GM12865 (cell line): ENCODE results near the gene LIN28B.
A peak's percentile ranks its signal among the peaks of the same experiment; 100 is the strongest.
"Not testable (repeated sequence)": the region's sequence is repeated elsewhere in the genome, so short reads cannot be mapped to it uniquely, and the experiment has no call there.

Source experiments
- DNase-seq: peaks from one replicate; pipeline ENCODE4 v3.0.0; 2010; ENCODE audit warnings: low read depth
- H3K4me3 ChIP-seq: 2 replicates; pipeline ENCODE4 v1.5.1; 2011; ENCODE audit warnings: mild to moderate bottlenecking, low read depth, low read length, control low read depth
- CTCF ChIP-seq: IDR thresholded peaks from 2 replicates; pipeline ENCODE4 v1.5.1; 2011; ENCODE audit warnings: low read length, control low read depth, low read depth, inconsistent platforms; ENCODE audit not compliant: insufficient read depth; ENCODE audit errors: missing control alignments

The LIN28B gene

DNA sequence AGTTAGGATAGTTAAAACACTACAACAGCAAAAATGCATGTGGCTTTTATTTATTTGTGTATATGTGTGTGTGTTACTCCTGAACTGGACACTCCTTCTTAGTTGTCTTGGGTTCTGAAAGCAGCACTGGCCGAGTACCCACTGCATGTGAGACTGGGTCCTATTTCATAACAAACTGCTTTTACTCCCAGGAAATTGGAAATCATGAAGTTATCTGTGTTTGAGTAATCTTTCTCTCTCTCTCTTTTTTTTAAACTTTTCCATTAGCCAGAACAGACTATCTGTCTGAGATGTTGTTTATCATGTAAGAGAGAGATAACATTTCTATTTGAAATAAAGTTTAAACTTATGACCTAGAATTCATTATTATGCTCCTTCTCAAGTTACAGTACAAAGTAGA is 110.4 kb downstream of the LIN28B start:
- no peak for TF ChIP-seq CTCF
- no peak for DNase-seq
- H3K4me3 ChIP-seq, result no peak overlapping the region

- no peak for DNase-seq
- no peak overlapping the region for H3K4me3 ChIP-seq
- TF ChIP-seq CTCF, result no peak
Observed at GRCh38 chr6:105068407-105068806, 111.5 kb downstream of the LIN28B start.

DNA sequence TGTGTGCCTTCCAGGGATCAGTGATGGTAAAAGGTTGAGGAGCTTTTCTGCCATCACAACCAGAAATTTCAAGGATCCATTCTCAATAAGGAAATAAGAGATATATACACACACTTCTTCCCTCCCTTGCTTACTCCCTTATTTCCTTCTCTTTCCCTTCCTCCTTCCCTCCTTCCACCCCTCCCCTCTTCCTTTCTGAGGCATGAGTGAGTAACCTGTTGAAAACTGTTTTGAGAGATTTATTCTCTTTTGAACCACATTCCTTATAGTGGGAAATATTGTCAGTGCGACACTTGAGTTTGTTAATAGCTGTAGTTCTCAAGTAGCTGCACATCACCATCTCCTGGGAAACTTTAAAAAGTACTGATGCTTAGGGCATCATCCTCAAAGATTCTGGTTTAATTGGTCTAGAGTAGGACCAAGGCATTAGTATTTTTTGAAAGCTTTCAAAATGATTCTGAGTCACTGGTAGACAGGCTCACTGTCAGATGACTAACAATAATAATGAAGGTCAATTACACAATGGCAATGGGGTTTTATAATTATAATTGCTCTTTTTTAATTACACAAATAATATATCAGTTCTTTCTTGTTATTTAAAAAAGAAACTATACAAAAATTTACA is 113.0 kb downstream of the LIN28B start:
- no peak for DNase-seq
- no peak overlapping the region for H3K4me3 ChIP-seq
- no peak for TF ChIP-seq CTCF

- no peak for TF ChIP-seq CTCF
- no peak for DNase-seq
- no peak overlapping the region for H3K4me3 ChIP-seq
Observed at GRCh38 chr6:105072798-105073199, 115.9 kb downstream of the LIN28B start.

GRCh38 chr6:105075210-105075609 is 118.3 kb downstream of the LIN28B start:
- DNase-seq, result no peak
- no peak for TF ChIP-seq CTCF
- no peak overlapping the region for H3K4me3 ChIP-seq

DNA sequence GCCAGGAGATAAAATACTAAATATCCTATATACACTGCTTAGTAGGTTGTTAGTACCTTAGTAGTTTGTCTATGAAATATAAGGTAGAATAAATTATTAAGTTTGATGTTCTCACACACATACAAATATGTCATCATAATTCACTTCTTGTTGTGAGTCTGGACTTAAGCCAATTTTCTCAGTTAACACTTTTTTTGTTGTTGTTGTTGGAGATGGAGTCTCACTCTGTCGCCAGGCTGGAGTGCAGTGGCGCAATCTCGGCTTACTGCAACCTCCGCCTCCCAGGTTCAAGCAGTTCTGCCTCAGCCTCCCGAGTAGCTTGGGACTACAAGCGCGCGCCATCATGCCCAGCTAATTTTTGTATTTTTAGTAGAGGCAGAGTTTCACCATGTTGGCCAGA is 119.5 kb downstream of the LIN28B start:
- DNase-seq, H3K4me3 ChIP-seq: not testable (repeated sequence)

DNA sequence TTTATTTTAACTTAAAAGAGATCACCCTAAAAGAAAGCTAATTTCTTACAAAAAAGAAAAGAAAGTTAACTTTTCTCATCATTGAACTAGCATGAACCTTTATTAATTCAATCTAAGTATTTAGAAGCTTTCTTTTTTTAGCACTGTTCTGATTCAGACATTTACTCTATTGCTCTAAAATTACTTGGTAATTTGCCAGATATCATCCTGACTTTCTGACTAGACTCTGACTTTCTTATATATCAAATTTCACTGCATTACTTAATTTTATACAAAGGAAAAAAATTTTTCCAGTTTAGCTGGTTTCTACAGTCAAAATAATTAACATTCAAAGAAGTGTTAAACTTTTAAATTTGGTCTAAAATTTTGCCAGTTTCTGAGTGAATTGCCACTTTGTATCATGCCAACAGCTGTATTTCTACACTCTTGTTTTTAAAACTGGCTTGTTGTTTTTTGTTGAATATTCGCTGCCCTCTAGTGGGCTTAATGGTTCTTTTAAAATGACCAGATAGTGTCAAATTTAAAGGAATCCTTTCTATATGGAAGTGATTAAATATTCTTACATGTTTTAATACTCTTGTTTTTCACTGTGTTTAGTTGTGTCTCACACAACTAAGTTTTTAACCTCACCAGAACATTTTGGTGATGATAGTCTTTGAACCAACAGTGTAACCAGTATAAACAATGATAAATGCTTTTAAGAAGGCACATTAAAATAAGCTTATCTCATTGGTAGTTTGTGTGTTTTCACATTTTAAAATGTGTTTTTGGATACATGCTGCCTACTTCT is 120.9 kb downstream of the LIN28B start:
- TF ChIP-seq CTCF, result peak; percentile 26
- peak; percentile 29 for DNase-seq
- no peak overlapping the region for H3K4me3 ChIP-seq
